GM12878 (cell line): ENCODE measurements around the gene SERPINB10. TPM values are rescaled to one million over a fixed set of nuclear protein-coding genes. Genes with fewer than 3 reads are reported as not detected.

Source experiments
- ATAC-seq: fragments of 200-7000 bp; cut with Tn5 transposase; 3 replicates; pipeline ENCODE4 v1.9.1; 2020; ENCODE audit warnings: mild to moderate bottlenecking, moderate library complexity
- BruUV-seq: library from RNA; stranded (reverse); fragments of 400-500 nt; replicated peaks from 2 replicates; lab custom pipeline; 2021; lab: Mats Ljungman, UMichigan
- CTCF ChIA-PET: fragments of 300-600 bp; sonication (Branson Sonifier 250); formaldehyde crosslinking; extraction: SDS; loops from one replicate; lab custom pipeline; 2021; ENCODE audit warnings: inconsistent platforms; lab: Yijun Ruan, JAX
- POLR2A ChIA-PET: fragments of 350-600 bp; formaldehyde crosslinking; extraction: SDS; loops from one replicate; lab custom pipeline; 2021; ENCODE audit warnings: inconsistent platforms; lab: Charles Lee
- RAD21 ChIA-PET: fragments of 300-600 bp; sonication (Branson Sonifier 250); formaldehyde crosslinking; loops from one replicate; lab custom pipeline; 2023; ENCODE audit warnings: antibody characterized with exemption; ENCODE audit not compliant: unreplicated experiment; lab: Charles Lee
- SMC1A ChIA-PET: fragments of 300-600 bp; sonication (Branson Sonifier 250); formaldehyde crosslinking; loops from one replicate; lab custom pipeline; 2023; ENCODE audit not compliant: unreplicated experiment, uncharacterized antibody; lab: Charles Lee
- DNase-seq: peaks from one replicate; pipeline ENCODE4 v3.0.0-alpha.2; 2011; ENCODE audit warnings: low read depth, low spot score
- FAIRE-seq: peaks from 3 replicates; lab custom pipeline; 2011; peaks lifted over from hg19 to GRCh38; lab: Jason Lieb, UNC
- H2AFZ ChIP-seq: 2 replicates; pipeline ENCODE4 v1.6.0; 2011; ENCODE audit warnings: low read depth, low read length, control low read depth; ENCODE audit not compliant: control insufficient read depth
- H3K27ac ChIP-seq: 2 replicates; pipeline ENCODE4 v1.5.1; 2011; ENCODE audit warnings: control low read depth; ENCODE audit not compliant: control insufficient read depth, insufficient read depth
- H3K27me3 ChIP-seq, 2 experiments: replicated peaks in 1 of 2; 2 replicates each; pipeline versions ENCODE4 v1.6.0 to v1.6.1; 2011; ENCODE audit warnings: low read length in 1 of 2; ENCODE audit not compliant: control insufficient read depth in 2 of 2, insufficient read depth in 2 of 2
- H3K36me3 ChIP-seq, 2 experiments: 2 replicates each; pipeline ENCODE4 v1.5.1; 2011; ENCODE audit warnings: low read length in 1 of 2; ENCODE audit not compliant: control insufficient read depth in 2 of 2, insufficient read depth in 2 of 2
- H3K4me1 ChIP-seq: 2 replicates; pipeline ENCODE4 v1.6.1; 2011; ENCODE audit warnings: mild to moderate bottlenecking, low read length, moderate library complexity, mixed read lengths; ENCODE audit not compliant: control insufficient read depth, insufficient read depth
- H3K4me2 ChIP-seq: 2 replicates; pipeline ENCODE4 v1.6.0; 2011; ENCODE audit warnings: control low read depth; ENCODE audit not compliant: control insufficient read depth, insufficient read depth
- H3K4me3 ChIP-seq: fragments of 200-600 bp; sonication (generic); 2 replicates; pipeline ENCODE4 v1.5.1; 2016
- H3K79me2 ChIP-seq: 2 replicates; pipeline ENCODE4 v1.6.0; 2011; ENCODE audit warnings: low read length; ENCODE audit not compliant: control insufficient read depth, insufficient read depth
- H3K9ac ChIP-seq: 2 replicates; pipeline ENCODE4 v1.8.0; 2011; ENCODE audit warnings: low read length, control low read depth, mixed read lengths; ENCODE audit not compliant: control insufficient read depth, insufficient read depth
- H3K9me3 ChIP-seq: replicated peaks from 3 replicates; pipeline ENCODE4 v1.5.1; 2011; ENCODE audit warnings: mild to moderate bottlenecking, low read length; ENCODE audit not compliant: control insufficient read depth, insufficient read depth
- H4K20me1 ChIP-seq: 2 replicates; pipeline ENCODE4 v1.6.0; 2011; ENCODE audit not compliant: control insufficient read depth, insufficient read depth
- ATF7 ChIP-seq: fragments of 450-650 bp; IDR thresholded peaks from 2 replicates; pipeline ENCODE4 v1.6.1; 2016; ENCODE audit warnings: low read depth, mild to moderate bottlenecking
- BCL11A ChIP-seq: IDR thresholded peaks from 2 replicates; pipeline ENCODE4 v1.6.1; 2011; ENCODE audit warnings: low read depth, low read length
- IKZF2 ChIP-seq, 2 experiments: fragments of 450-650 bp; IDR thresholded peaks; 2 replicates each; pipeline ENCODE4 v1.6.1; 2017; ENCODE audit warnings: mild to moderate bottlenecking in 2 of 2, moderate library complexity in 2 of 2
- JUND ChIP-seq: IDR thresholded peaks from 2 replicates; pipeline ENCODE4 v1.6.1; 2012; ENCODE audit warnings: low read depth, mild to moderate bottlenecking, low read length, improper control_type of control experiment, moderate library complexity
- MXI1 ChIP-seq: fragments of 150-350 bp; IDR thresholded peaks from 2 replicates; pipeline ENCODE4 v1.6.1; 2011; ENCODE audit warnings: low read depth, mild to moderate bottlenecking, inconsistent platforms, low read length, improper control_type of control experiment
- SIN3A ChIP-seq: IDR thresholded peaks from 2 replicates; pipeline ENCODE4 v1.6.1; 2012; ENCODE audit warnings: low read depth, low read length, improper control_type of control experiment
- ZBED1 ChIP-seq: IDR thresholded peaks from 2 replicates; pipeline ENCODE4 v1.6.1; 2016; ENCODE audit warnings: borderline replicate concordance
- ZNF274 ChIP-seq: IDR thresholded peaks from one replicate; pipeline ENCODE4 v1.8.0; 2011; ENCODE audit not compliant: insufficient read length, insufficient read depth
- WGBS: methylation state at CpG from one replicate; pipeline ENCODE4 v1.1.6; 2016; ENCODE audit warnings: low lambda C conversion rate; ENCODE audit not compliant: insufficient replicate concordance, insufficient coverage; ENCODE audit errors: missing lambda C conversion rate; 5-methylcytosine and 5-hydroxymethylcytosine counted together
- in situ Hi-C: fragments of 300-500 bp; cut with MboI; formaldehyde crosslinking; loops from 9 replicates; pipeline ENCODE4 v1.14.3; 2018; ENCODE audit warnings: mixed read lengths
- intact Hi-C: fragments of 100-400 bp; cut with micrococcal nuclease; formaldehyde crosslinking; loops from one replicate; pipeline ENCODE4 v1.14.2; 2022; ENCODE audit not compliant: unreplicated experiment
- polyA plus RNA-seq, 11 experiments: library from polyadenylated mRNA; depleted of rRNA in 4 of 11; unstranded in 6 of 11; stranded (reverse) in 5 of 11; fragments of >200 nt; fragmentation: Nextera tagmentation in 4 of 11; fragmentation: Illumina TruSeq in 1 of 11; extraction: Ambion mirVana in 4 of 11; extraction: Trizol in 1 of 11; gene quantifications; 1 replicate in 1 of 11; 2 replicates in 10 of 11; pipeline versions ENCODE4 v1.2.1 to v1.2.3, GENCODE V29; 2011 to 2016; ENCODE audit warnings: inconsistent platforms in 2 of 11, missing spikeins in 2 of 11, low read depth in 1 of 11
- total RNA-seq, 4 experiments: library from RNA; depleted of rRNA in 3 of 4; stranded (reverse); fragments of >200 nt in 3 of 4; fragmentation: Illumina TruSeq in 1 of 4; extraction: Trizol in 1 of 4; gene quantifications; 2 replicates each; pipeline versions ENCODE4 v1.2.1 to v1.2.3, GENCODE V29; 2013 to 2021
- TF ChIP-seq, protein P1 (sequence below): fragments of 450-650 bp; IDR thresholded peaks from 2 replicates; pipeline ENCODE4 v1.6.1; 2017; ENCODE audit warnings: borderline replicate concordance
- TF ChIP-seq, protein P2 (sequence below): fragments of 450-650 bp; IDR thresholded peaks from 2 replicates; pipeline ENCODE4 v1.6.1; 2014; ENCODE audit warnings: mild to moderate bottlenecking

The SERPINB10 gene
- total and polyA plus RNA-seq, 10 of the 15 experiments (the other 5 are each of a cell fraction or from before 2014, with no cell fraction given) = 12.0 to 83.5 (median 24.1) TPM

DNA sequence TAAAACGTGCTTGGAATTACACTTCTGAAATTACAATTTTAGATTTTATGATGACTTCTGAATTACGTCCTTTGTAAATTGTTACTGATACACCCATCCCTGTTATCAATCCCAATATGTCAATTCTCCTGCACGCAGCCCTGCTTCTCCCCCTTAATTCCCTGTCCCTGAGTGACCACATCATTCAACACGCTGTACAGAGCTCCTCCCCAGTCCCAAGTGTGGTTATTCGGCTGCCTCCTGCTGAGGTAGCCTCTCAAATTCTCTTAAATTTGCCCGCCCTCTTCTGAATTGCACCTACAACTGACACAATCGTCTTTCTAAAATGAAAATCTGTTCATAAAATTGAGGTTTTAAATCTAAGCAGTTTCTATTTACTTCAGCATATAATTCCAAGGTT is 72.3 kb downstream of the SERPINB10 start:
- DNase-seq = no peak
- no peaks in the 10 kb centered on the region for H3K9me3 ChIP-seq
- in situ Hi-C loops = loop anchor here (25.0 kb wide), 1 partner anchor 468 kb away; no protein-coding TSS in a partner anchor
- TF ChIP-seq SIN3A (no peak), MXI1 (no peak), JUND (no peak), IKZF2 (IDR thresholded peaks at IDR 0.05) (no peak), ZBED1 (no peak), ATF7 (no peak), ZNF274 (no peak), BCL11A (no peak)
- TF ChIP-seq, protein P1, sequence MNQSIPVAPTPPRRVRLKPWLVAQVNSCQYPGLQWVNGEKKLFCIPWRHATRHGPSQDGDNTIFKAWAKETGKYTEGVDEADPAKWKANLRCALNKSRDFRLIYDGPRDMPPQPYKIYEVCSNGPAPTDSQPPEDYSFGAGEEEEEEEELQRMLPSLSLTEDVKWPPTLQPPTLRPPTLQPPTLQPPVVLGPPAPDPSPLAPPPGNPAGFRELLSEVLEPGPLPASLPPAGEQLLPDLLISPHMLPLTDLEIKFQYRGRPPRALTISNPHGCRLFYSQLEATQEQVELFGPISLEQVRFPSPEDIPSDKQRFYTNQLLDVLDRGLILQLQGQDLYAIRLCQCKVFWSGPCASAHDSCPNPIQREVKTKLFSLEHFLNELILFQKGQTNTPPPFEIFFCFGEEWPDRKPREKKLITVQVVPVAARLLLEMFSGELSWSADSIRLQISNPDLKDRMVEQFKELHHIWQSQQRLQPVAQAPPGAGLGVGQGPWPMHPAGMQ = no peak
- TF ChIP-seq, protein P2, sequence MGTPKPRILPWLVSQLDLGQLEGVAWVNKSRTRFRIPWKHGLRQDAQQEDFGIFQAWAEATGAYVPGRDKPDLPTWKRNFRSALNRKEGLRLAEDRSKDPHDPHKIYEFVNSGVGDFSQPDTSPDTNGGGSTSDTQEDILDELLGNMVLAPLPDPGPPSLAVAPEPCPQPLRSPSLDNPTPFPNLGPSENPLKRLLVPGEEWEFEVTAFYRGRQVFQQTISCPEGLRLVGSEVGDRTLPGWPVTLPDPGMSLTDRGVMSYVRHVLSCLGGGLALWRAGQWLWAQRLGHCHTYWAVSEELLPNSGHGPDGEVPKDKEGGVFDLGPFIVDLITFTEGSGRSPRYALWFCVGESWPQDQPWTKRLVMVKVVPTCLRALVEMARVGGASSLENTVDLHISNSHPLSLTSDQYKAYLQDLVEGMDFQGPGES = no peak
- TF ChIP-seq, all 136 proteins: peak for 0
- SMC1A ChIA-PET = no interaction called here
- CTCF ChIA-PET = interaction anchor here (0.6 to 1.5 kb wide), 12 partner anchors 8 to 125 kb away, joined by 3 to 7 read pairs (median 3); partner anchors contain the start of gene SERPINB2
- 71% methylated on average over 7 of the region's 7 CpGs for WGBS
- H3K79me2 ChIP-seq = peaks cover 4% of the 10 kb centered on the region; the same call in 1 of the 2 replicates
- H3K4me2 ChIP-seq = no peak overlapping the region
- no peak overlapping the region for H3K27ac ChIP-seq
- FAIRE-seq (no peak), ATAC-seq (no peak)
- H3K4me1 ChIP-seq = peaks cover 3% of the 10 kb centered on the region; the same call in 1 of the 2 replicates
- H3K36me3 ChIP-seq = peaks cover 18% of the 10 kb centered on the region in 2 experiments
- no TSS peak for BruUV-seq
- RAD21 ChIA-PET = no interaction called here
- no peak overlapping the region for H3K4me3 ChIP-seq
- H4K20me1 ChIP-seq = 0 out of 2 replicates have a peak, but pooled peaks cover 3% of the 10 kb centered on the region
- no peak overlapping the region for H2AFZ ChIP-seq
- POLR2A ChIA-PET = no interaction called here
- no peaks in the 10 kb centered on the region for H3K27me3 ChIP-seq
- H3K9ac ChIP-seq = no peak overlapping the region
- intact Hi-C loops = no loop called here
